Central memory CD8-positive, alpha-beta T cell (primary cell): Measurements from ENCODE around the gene AIP.
"Not testable (repeated sequence)": the region's sequence is repeated elsewhere in the genome, so short reads cannot be mapped to it uniquely, and the experiment has no call there.

Source experiments
- ATAC-seq: fragments of 150-1000 bp; cut with Tn5 transposase; replicated peaks from 2 replicates; pipeline ENCODE4 v1.10.0; 2022; ENCODE audit warnings: mild to moderate bottlenecking, moderate FRiP score, moderate number of reproducible peaks; ENCODE audit not compliant: poor library complexity, severe bottlenecking; ENCODE audit errors: extremely low read depth
- DNase-seq, 2 donors: peaks; one replicate each; pipeline ENCODE4 v3.0.0; 2021; ENCODE audit warnings: low spot score in 2 of 2
- H3K27ac Mint-ChIP-seq: one replicate; pipeline ENCODE4 v1.8.0; 2022; ENCODE audit warnings: low read depth, mild to moderate bottlenecking, moderate library complexity, mixed read lengths
- H3K27me3 Mint-ChIP-seq: one replicate; pipeline ENCODE4 v1.8.0; 2022; ENCODE audit warnings: mixed read lengths
- H3K36me3 Mint-ChIP-seq: one replicate; pipeline ENCODE4 v1.8.0; 2022; ENCODE audit warnings: mild to moderate bottlenecking, moderate library complexity, mixed read lengths; ENCODE audit not compliant: insufficient read depth
- H3K4me1 Mint-ChIP-seq: one replicate; pipeline ENCODE4 v1.8.0; 2022; ENCODE audit warnings: mixed read lengths
- H3K4me3 Mint-ChIP-seq: one replicate; pipeline ENCODE4 v1.8.0; 2022; ENCODE audit warnings: mild to moderate bottlenecking, moderate library complexity, mixed read lengths
- H3K9me3 Mint-ChIP-seq: one replicate; pipeline ENCODE4 v1.8.0; 2022; ENCODE audit warnings: mixed read lengths

The AIP gene

GRCh38 chr11:67483831-67484665 is 1.2 kb downstream of the AIP start:
- DNase-seq, result peak in 1 of 2 donors; percentile 53
- Mint-ChIP-seq H3K27me3 (no peaks in the 10 kb centered on the region), H3K27ac (peak overlapping the region; percentile 95), H3K4me1 (peaks cover 64% of the 10 kb centered on the region), H3K9me3 (no peaks in the 10 kb centered on the region), H3K36me3 (peaks cover 43% of the 10 kb centered on the region), H3K4me3 (peak overlapping the region; percentile 92)
- ATAC-seq, result peak; percentile 63

DNA sequence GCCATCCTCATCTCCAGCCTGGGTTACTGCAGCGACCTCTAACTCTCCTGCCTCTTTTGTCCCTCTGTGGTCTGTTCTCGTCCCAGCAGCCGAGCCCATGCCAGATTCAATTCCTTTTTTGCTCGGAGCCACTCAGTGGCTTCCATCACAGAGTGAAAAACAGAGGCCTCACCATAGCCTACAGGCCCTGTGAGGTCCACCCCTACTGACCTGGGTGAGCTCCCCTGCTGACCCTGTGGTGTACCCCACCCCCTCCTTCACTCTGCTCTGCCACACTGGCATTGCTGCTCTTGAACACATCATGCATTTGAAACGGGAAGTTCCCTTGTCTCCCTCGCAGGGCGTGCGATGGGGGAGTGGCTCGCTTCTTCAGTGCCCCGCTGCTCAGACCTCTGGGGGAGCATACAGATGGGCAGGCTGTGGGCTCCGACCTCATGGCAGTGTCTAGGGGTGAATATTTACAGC is 2.1 kb downstream of the AIP start:
- H3K27me3 Mint-ChIP-seq, result no peaks in the 10 kb centered on the region
- no peaks in the 10 kb centered on the region for H3K9me3 Mint-ChIP-seq
- DNase-seq (no peak), ATAC-seq (peak; percentile 7)
- H3K4me3 Mint-ChIP-seq, result peak overlapping the region; percentile 92
- H3K4me1 Mint-ChIP-seq, result peaks cover 70% of the 10 kb centered on the region
- H3K27ac Mint-ChIP-seq, result peak overlapping the region; percentile 95
- H3K36me3 Mint-ChIP-seq, result peaks cover 46% of the 10 kb centered on the region

DNA sequence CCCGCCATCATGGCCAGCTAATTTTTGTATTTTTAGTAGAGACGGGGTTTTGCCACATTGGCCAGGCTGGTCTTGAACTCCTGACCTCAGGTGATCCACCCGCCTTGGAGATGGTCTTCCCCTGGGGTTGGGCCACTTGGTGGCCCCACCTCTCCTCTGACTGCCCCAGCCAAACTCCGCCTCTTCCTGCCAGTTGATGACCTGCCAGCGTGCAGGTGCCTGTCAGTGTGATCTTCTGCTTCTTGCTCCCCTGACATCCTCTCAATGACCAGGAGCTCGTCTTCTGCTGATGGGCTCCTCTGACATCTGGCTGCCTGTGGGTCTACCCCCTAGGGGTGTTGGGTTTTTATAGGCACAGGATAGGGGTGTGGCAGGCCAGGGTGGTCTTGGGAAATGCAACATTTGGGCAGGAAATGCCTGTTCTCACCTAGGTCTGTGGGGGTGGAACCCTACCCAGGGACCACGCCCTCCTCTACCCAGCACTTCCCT is 3.1 kb downstream of the AIP start:
- H3K36me3 Mint-ChIP-seq, result peaks cover 50% of the 10 kb centered on the region
- DNase-seq, result not testable (repeated sequence)

GRCh38 chr11:67486481-67487195 is 3.8 kb downstream of the AIP start:
- DNase-seq, result no peak
- Mint-ChIP-seq H3K36me3 (peaks cover 51% of the 10 kb centered on the region), H3K27me3 (no peaks in the 10 kb centered on the region), H3K27ac (peak overlapping the region; percentile 95), H3K4me3 (peak overlapping the region; percentile 92), H3K9me3 (no peaks in the 10 kb centered on the region), H3K4me1 (peaks cover 70% of the 10 kb centered on the region)
- no peak for ATAC-seq

More for the DNA sequence above, 3.1 kb downstream of the AIP start:
- not testable (repeated sequence) for H3K27me3 Mint-ChIP-seq, H3K9me3 Mint-ChIP-seq, ATAC-seq
- Mint-ChIP-seq H3K4me3 (peak overlapping the region; percentile 92), H3K27ac (peak overlapping the region; percentile 95), H3K4me1 (peaks cover 70% of the 10 kb centered on the region)

GRCh38 chr11:67489203-67489884 is 6.5 kb downstream of the AIP start:
- ATAC-seq (no peak), DNase-seq (no peak)
- Mint-ChIP-seq H3K27me3 (no peaks in the 10 kb centered on the region), H3K9me3 (no peaks in the 10 kb centered on the region), H3K4me1 (peaks cover 48% of the 10 kb centered on the region), H3K4me3 (peak overlapping the region; percentile 43), H3K36me3 (peaks cover 47% of the 10 kb centered on the region), H3K27ac (peak overlapping the region; percentile 69)

- Mint-ChIP-seq H3K27me3 (no peaks in the 10 kb centered on the region), H3K4me1 (peaks cover 40% of the 10 kb centered on the region), H3K27ac (peak overlapping the region; percentile 69), H3K4me3 (peak overlapping the region; percentile 43), H3K36me3 (peaks cover 49% of the 10 kb centered on the region), H3K9me3 (no peaks in the 10 kb centered on the region)
- ATAC-seq, result no peak
- DNase-seq, result no peak
Observed at GRCh38 chr11:67489885-67490726, 7.3 kb downstream of the AIP start.

DNA sequence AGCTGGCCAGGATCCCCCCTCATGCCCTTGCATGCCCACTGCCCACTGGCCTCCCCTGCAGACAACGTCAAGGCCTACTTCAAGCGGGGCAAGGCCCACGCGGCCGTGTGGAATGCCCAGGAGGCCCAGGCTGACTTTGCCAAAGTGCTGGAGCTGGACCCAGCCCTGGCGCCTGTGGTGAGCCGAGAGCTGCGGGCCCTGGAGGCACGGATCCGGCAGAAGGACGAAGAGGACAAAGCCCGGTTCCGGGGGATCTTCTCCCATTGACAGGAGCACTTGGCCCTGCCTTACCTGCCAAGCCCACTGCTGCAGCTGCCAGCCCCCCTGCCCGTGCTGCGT is 7.9 kb downstream of the AIP start:
- Mint-ChIP-seq H3K9me3 (no peaks in the 10 kb centered on the region), H3K27me3 (no peaks in the 10 kb centered on the region), H3K4me3 (no peak overlapping the region), H3K36me3 (peaks cover 49% of the 10 kb centered on the region), H3K4me1 (peaks cover 36% of the 10 kb centered on the region), H3K27ac (peak overlapping the region; percentile 19)
- no peak for DNase-seq
- ATAC-seq, result no peak

- peaks cover 47% of the 10 kb centered on the region for H3K36me3 Mint-ChIP-seq
- H3K27ac Mint-ChIP-seq, result no peak overlapping the region
Observed at GRCh38 chr11:67491276-67492068, 8.6 kb downstream of the AIP start.

DNA sequence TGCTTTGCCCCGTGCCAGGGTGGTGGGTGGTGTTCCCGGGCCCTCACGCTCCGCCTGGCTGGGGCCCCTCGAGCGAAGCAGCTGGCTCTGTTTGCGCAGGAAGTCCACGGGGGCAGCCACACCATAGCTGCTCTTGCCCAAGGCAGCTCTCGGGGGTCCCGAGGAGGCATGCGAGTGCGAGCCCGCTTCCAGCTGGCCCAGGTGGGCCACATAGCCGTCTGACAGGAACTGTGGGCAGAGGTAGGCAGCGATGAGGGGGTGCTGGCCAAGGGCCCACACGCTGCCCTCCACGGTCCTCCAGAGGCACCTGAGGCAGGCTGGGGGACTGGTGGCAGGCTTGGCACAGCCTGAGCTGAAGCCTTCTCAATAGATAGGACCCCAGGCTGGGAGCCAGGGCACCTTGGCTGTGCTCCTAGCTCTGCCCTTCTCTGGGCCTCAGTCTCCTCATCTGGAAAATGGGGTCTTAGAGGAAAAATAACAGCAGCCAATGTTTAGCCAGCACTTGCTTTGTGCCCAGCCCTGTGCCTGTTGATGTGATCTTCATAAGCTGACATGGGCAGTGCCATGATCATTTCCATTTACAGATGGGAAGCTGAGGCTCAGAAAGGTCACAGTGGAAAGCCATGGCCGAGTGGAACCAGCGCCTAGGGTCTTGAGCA is 9.4 kb downstream of the AIP start:
- no peak overlapping the region for H3K27ac Mint-ChIP-seq
- peaks cover 46% of the 10 kb centered on the region for H3K36me3 Mint-ChIP-seq
- DNase-seq (no peak), ATAC-seq (no peak)
- H3K9me3 Mint-ChIP-seq, result no peaks in the 10 kb centered on the region
- peaks cover 21% of the 10 kb centered on the region for H3K4me1 Mint-ChIP-seq
- no peaks in the 10 kb centered on the region for H3K27me3 Mint-ChIP-seq
- no peak overlapping the region for H3K4me3 Mint-ChIP-seq

More at GRCh38 chr11:67491276-67492068, 8.6 kb downstream of the AIP start:
- H3K4me3 Mint-ChIP-seq, result no peak overlapping the region
- ATAC-seq, result no peak
- H3K9me3 Mint-ChIP-seq, result no peaks in the 10 kb centered on the region
- no peaks in the 10 kb centered on the region for H3K27me3 Mint-ChIP-seq
- H3K4me1 Mint-ChIP-seq, result peaks cover 29% of the 10 kb centered on the region
- no peak for DNase-seq

DNA sequence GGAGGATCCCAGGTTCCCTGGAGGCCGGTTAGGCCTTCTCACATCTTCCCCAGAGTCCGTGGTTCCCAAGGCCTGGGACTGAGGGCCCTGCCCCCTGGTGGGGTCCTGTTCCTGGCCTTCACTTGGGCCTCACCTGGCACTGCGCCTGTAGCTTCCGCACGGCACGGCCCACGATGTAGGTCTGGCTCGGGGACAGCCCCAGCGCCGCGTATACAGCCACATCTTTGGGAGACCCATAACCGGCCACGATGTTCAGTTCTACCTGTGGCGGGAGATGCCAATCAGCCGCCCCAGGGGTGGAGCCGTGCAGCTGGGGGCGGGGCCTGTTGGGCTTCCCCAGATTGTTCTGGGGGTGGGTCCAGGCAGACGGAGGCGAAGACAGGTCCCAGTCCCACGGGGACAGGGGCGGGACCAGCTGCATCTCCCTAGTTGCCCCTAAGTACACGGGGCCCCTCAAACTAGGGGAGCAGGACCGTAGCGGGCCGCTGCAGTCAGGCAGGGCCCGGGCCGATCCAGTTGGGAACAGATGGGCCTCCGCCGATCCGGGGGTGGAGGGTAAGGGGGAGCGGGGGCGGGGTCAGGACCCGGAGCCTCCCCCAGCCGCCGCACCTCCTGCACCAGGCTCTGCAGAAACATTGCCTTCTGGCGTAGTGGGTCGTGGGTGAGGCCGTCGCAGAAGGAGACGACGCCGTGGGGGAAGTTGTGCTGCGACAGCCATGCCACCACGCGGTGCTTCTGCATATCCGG is 10.1 kb downstream of the AIP start:
- peaks cover 43% of the 10 kb centered on the region for H3K36me3 Mint-ChIP-seq

More for the DNA sequence above, 10.1 kb downstream of the AIP start:
- Mint-ChIP-seq H3K9me3 (no peaks in the 10 kb centered on the region), H3K27ac (no peak overlapping the region), H3K4me3 (no peak overlapping the region), H3K4me1 (peaks cover 14% of the 10 kb centered on the region), H3K27me3 (no peaks in the 10 kb centered on the region)
- DNase-seq (no peak), ATAC-seq (no peak)
